Keratinocyte (primary cell): ENCODE results near the gene GLI3. TPM values are rescaled to one million over a fixed set of nuclear protein-coding genes. Genes with fewer than 3 reads are reported as not detected.
A peak's percentile ranks its signal among the peaks of the same experiment; 100 is the strongest.

Source experiments
- DNase-seq: peaks from one replicate; pipeline ENCODE4 v3.0.0-alpha.2; 2011; ENCODE audit warnings: low read depth, missing footprints, low spot score
- FAIRE-seq: peaks from 2 replicates; lab custom pipeline; 2011; peaks lifted over from hg19 to GRCh38; lab: Jason Lieb, UNC
- H2AFZ ChIP-seq: 2 replicates; pipeline ENCODE4 v1.6.0; 2012; ENCODE audit warnings: low read length, control low read depth, inconsistent platforms; ENCODE audit not compliant: control insufficient read depth
- H3K27ac ChIP-seq: 2 replicates; pipeline ENCODE4 v1.5.1; 2011; ENCODE audit warnings: low read length; ENCODE audit not compliant: control insufficient read depth, insufficient read depth
- H3K27me3 ChIP-seq: 3 replicates; pipeline ENCODE4 v1.6.0; 2011; ENCODE audit warnings: low read length; ENCODE audit not compliant: control insufficient read depth, insufficient read depth; ENCODE audit errors: extremely low read depth
- H3K36me3 ChIP-seq, 2 experiments: 2 replicates in 1 of 2; 3 replicates in 1 of 2; pipeline ENCODE4 v1.5.1; 2011; ENCODE audit warnings: low read length in 2 of 2, mild to moderate bottlenecking in 1 of 2; ENCODE audit not compliant: control insufficient read depth in 2 of 2, insufficient read depth in 2 of 2; ENCODE audit errors: extremely low read depth in 1 of 2
- H3K4me1 ChIP-seq: 3 replicates; pipeline ENCODE4 v1.5.1; 2011; ENCODE audit warnings: low read length; ENCODE audit not compliant: control insufficient read depth, insufficient read depth; ENCODE audit errors: extremely low read depth
- H3K4me2 ChIP-seq: 3 replicates; pipeline ENCODE4 v1.6.0; 2011; ENCODE audit warnings: low read depth, low read length; ENCODE audit not compliant: control insufficient read depth, insufficient read depth; ENCODE audit errors: extremely low read depth
- H3K4me3 ChIP-seq, 3 experiments: fragments of 200-600 bp in 1 of 3; sonication (generic) in 1 of 3; 2 replicates in 2 of 3; 3 replicates in 1 of 3; pipeline ENCODE4 v1.5.1; 2011 to 2016; ENCODE audit warnings: low read length in 3 of 3, mild to moderate bottlenecking in 3 of 3, control low read depth in 2 of 3, inconsistent platforms in 1 of 3, low read depth in 1 of 3, mixed read lengths in 1 of 3, mixed run types in 1 of 3, moderate library complexity in 1 of 3; ENCODE audit not compliant: control insufficient read depth in 2 of 3, insufficient read depth in 2 of 3; ENCODE audit errors: extremely low read depth in 1 of 3
- H3K79me2 ChIP-seq: 2 replicates; pipeline ENCODE4 v1.6.0; 2012; ENCODE audit warnings: low read length; ENCODE audit not compliant: control insufficient read depth, insufficient read depth
- H3K9ac ChIP-seq: 3 replicates; pipeline ENCODE4 v1.6.0; 2011; ENCODE audit warnings: low read length; ENCODE audit not compliant: control insufficient read depth, insufficient read depth; ENCODE audit errors: extremely low read depth
- H3K9me1 ChIP-seq: 3 replicates; pipeline ENCODE4 v1.6.0; 2011; ENCODE audit warnings: low read length; ENCODE audit not compliant: control insufficient read depth, insufficient read depth; ENCODE audit errors: extremely low read depth
- H3K9me3 ChIP-seq: 2 replicates; pipeline ENCODE4 v1.5.1; 2012; ENCODE audit warnings: low read depth, low read length; ENCODE audit not compliant: control insufficient read depth
- H4K20me1 ChIP-seq: 3 replicates; pipeline ENCODE4 v1.6.0; 2011; ENCODE audit warnings: low read length; ENCODE audit not compliant: control insufficient read depth, insufficient read depth; ENCODE audit errors: extremely low read depth
- EZH2 ChIP-seq: IDR thresholded peaks from one replicate; pipeline ENCODE4 v1.6.1; 2012; ENCODE audit warnings: inconsistent platforms, mild to moderate bottlenecking, low read length, moderate library complexity
- dilution Hi-C: fragments of 300-500 bp; cut with MboI; formaldehyde crosslinking; loops from one replicate; pipeline ENCODE4 v1.7.0; 2020; ENCODE audit warnings: low sequenced_read_pairs; ENCODE audit not compliant: extremely low pct_ligation_motif_present
- polyA plus RNA-seq, 5 experiments: library from polyadenylated mRNA; depleted of rRNA in 3 of 5; stranded (reverse) in 3 of 5; stranded (forward) in 1 of 5; unstranded in 1 of 5; fragments of >200 nt; gene quantifications; 1 replicate in 1 of 5; 2 replicates in 3 of 5; 3 replicates in 1 of 5; pipeline versions ENCODE4 v1.2.1 to v1.2.3, GENCODE V29; 2011 to 2012; ENCODE audit warnings: missing spikeins in 2 of 5, low read depth in 1 of 5, low replicate concordance in 1 of 5
- TF ChIP-seq, protein P1 (sequence below), 3 experiments: IDR thresholded peaks in 1 of 3; conservative IDR thresholded peaks in 1 of 3; optimal IDR thresholded peaks in 1 of 3; 2 replicates in 2 of 3; 3 replicates in 1 of 3; pipeline versions ENCODE3 to v1.5.1; 2011; ENCODE audit warnings: low read length in 3 of 3, mild to moderate bottlenecking in 3 of 3, moderate library complexity in 2 of 3, control low read depth in 1 of 3, inconsistent platforms in 1 of 3; ENCODE audit not compliant: insufficient read depth in 2 of 3; ENCODE audit errors: extremely low read depth in 1 of 3

GLI3 gene
- polyA plus RNA-seq, 1 donor (not counting 4 experiments of a cell fraction or from before 2014, with no cell fraction given), result 3.6 TPM

GRCh38 chr7:42080841-42081586 lies 156.0 kb downstream of the GLI3 start:
- Histone ChIP-seq H3K27me3 (no peaks in the 10 kb centered on the region), H4K20me1 (no peaks in the 10 kb centered on the region), H3K79me2 (no peaks in the 10 kb centered on the region), H3K9me1 (no peaks in the 10 kb centered on the region), H3K36me3 (peaks cover 0 to 2% of the 10 kb centered on the region in 2 experiments), H3K4me1 (peaks cover 10% of the 10 kb centered on the region), H3K4me2 (no peak overlapping the region), H3K27ac (no peak overlapping the region), H3K4me3 (no peak overlapping the region), H2AFZ (no peak overlapping the region), H3K9ac (no peak overlapping the region), H3K9me3 (no peaks in the 10 kb centered on the region)
- DNase-seq (no peak), FAIRE-seq (peak; percentile 20)
- dilution Hi-C loops, result no loop called here
- no peak for TF ChIP-seq EZH2
- TF ChIP-seq, protein P1, sequence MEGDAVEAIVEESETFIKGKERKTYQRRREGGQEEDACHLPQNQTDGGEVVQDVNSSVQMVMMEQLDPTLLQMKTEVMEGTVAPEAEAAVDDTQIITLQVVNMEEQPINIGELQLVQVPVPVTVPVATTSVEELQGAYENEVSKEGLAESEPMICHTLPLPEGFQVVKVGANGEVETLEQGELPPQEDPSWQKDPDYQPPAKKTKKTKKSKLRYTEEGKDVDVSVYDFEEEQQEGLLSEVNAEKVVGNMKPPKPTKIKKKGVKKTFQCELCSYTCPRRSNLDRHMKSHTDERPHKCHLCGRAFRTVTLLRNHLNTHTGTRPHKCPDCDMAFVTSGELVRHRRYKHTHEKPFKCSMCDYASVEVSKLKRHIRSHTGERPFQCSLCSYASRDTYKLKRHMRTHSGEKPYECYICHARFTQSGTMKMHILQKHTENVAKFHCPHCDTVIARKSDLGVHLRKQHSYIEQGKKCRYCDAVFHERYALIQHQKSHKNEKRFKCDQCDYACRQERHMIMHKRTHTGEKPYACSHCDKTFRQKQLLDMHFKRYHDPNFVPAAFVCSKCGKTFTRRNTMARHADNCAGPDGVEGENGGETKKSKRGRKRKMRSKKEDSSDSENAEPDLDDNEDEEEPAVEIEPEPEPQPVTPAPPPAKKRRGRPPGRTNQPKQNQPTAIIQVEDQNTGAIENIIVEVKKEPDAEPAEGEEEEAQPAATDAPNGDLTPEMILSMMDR (optimal IDR thresholded peaks at IDR 0.05 in 1 of 3, IDR thresholded peaks at IDR 0.05 in 1 of 3, conservative IDR thresholded peaks at IDR 0.05 in 1 of 3; ENCODE audit: extremely low read depth in 1 of 3, insufficient read depth in 2 of 3, low read length in 3 of 3), result no peak

DNA sequence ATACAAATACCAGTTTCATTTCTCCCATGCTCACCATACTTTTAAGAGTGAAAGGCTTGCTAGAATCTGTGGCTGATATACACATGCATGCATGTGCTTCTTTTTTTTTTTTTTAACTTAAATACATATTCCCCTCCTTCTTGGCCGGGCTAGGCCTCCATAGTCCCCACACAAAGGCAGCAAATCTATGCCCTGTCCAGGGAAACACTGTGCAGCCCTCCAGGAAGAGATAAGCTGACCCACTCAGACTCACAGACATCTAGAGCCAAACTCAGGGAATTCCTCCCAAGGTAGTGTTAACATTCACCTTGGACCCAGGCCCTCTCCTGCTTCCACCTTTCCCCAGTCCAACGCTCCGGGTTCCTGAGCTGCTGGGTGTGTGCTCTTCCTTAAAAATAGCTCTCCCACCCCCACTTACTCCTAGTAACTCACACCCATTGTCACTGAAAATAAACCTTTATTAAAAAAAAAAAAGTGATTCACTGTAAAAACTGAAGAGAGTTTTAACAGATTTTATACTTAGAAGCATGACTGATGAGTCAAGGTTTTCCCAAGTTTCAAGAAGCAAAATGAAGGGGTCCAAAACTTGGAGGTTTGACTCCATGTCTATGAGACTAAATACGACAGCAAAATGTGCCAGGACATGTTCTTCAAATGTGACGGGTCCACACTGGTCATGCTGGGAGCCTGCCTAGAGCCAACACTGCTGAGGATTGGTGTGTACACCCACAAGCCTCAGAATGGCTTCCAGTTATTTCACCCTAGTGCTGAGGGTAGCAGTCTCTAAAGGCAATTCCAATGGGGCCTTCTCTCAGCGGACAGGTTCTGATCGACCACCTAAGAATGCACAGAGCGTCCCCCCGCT lies 159.5 kb downstream of the GLI3 start:
- DNase-seq (no peak), FAIRE-seq (peak; percentile 29)
- no peak overlapping the region for H2AFZ ChIP-seq
- H3K4me2 ChIP-seq, result no peak overlapping the region
- no peaks in the 10 kb centered on the region for H3K79me2 ChIP-seq
- no peaks in the 10 kb centered on the region for H3K9me3 ChIP-seq
- no peaks in the 10 kb centered on the region for H4K20me1 ChIP-seq
- H3K27me3 ChIP-seq, result no peaks in the 10 kb centered on the region
- H3K4me1 ChIP-seq, result peaks cover 10% of the 10 kb centered on the region
- no peak overlapping the region for H3K27ac ChIP-seq
- no peaks in the 10 kb centered on the region for H3K9me1 ChIP-seq
- dilution Hi-C loops, result no loop called here
- no peak overlapping the region for H3K9ac ChIP-seq
- TF ChIP-seq EZH2, result no peak
- TF ChIP-seq, protein P1 (optimal IDR thresholded peaks at IDR 0.05 in 1 of 3, IDR thresholded peaks at IDR 0.05 in 1 of 3, conservative IDR thresholded peaks at IDR 0.05 in 1 of 3; ENCODE audit: extremely low read depth in 1 of 3, insufficient read depth in 2 of 3, low read length in 3 of 3), result no peak
- H3K36me3 ChIP-seq, result peaks cover 0 to 2% of the 10 kb centered on the region in 2 experiments
- no peak overlapping the region for H3K4me3 ChIP-seq
